K562 (cell line): ENCODE data around the gene GPR4. TPM values are rescaled to one million over a fixed set of nuclear protein-coding genes. Genes with fewer than 3 reads are reported as not detected.

Experiments used
- CBFB ChIP-seq: sonication (generic); formaldehyde crosslinking; IDR thresholded peaks from 2 replicates; pipeline ENCODE4 v1.4.0; 2020; ENCODE audit warnings: mild to moderate bottlenecking, missing genetic modification reagents
- CCAR2 ChIP-seq: fragments of 200-400 bp; formaldehyde crosslinking; IDR thresholded peaks from 2 replicates; pipeline ENCODE4 v1.6.1; 2017; ENCODE audit warnings: mild to moderate bottlenecking, low read depth, low read length
- CREB3L1 ChIP-seq: fragments of 450-650 bp; IDR thresholded peaks from 2 replicates; pipeline ENCODE4 v1.6.1; 2014; ENCODE audit warnings: low read depth, mild to moderate bottlenecking, moderate library complexity, borderline replicate concordance
- CTBP1 ChIP-seq: fragments of 450-650 bp; IDR thresholded peaks from 2 replicates; pipeline ENCODE4 v1.6.1; 2016; ENCODE audit warnings: borderline replicate concordance
- POU5F1 ChIP-seq: fragments of 150-350 bp; IDR thresholded peaks from 2 replicates; pipeline ENCODE4 v1.6.1; 2014; ENCODE audit warnings: borderline replicate concordance, low read length, low read depth, mild to moderate bottlenecking; ENCODE audit not compliant: partially characterized antibody
- RB1 ChIP-seq: fragments of 450-650 bp; IDR thresholded peaks from 2 replicates; pipeline ENCODE4 v1.6.1; 2017; ENCODE audit warnings: low read depth, mild to moderate bottlenecking
- RBM34 ChIP-seq: fragments of 200-400 bp; formaldehyde crosslinking; IDR thresholded peaks from 2 replicates; pipeline ENCODE4 v1.6.1; 2018; ENCODE audit warnings: low read length, borderline replicate concordance; ENCODE audit not compliant: insufficient read depth
- RCOR1 ChIP-seq, 2 experiments: IDR thresholded peaks; 2 replicates each; pipeline ENCODE4 v1.6.1; 2012; ENCODE audit warnings: low read depth in 2 of 2, low read length in 2 of 2, borderline replicate concordance in 1 of 2, improper control_type of control experiment in 1 of 2
- SAFB ChIP-seq: fragments of 200-400 bp; formaldehyde crosslinking; IDR thresholded peaks from 2 replicates; pipeline ENCODE4 v1.6.1; 2017; ENCODE audit warnings: low read depth, low read length, borderline replicate concordance
- SNRNP70 ChIP-seq: fragments of 200-400 bp; formaldehyde crosslinking; optimal IDR thresholded peaks from 2 replicates; pipeline ENCODE3; 2017; ENCODE audit warnings: low read depth, low read length
- SRF ChIP-seq, 2 experiments: fragments of 250-450, 450-650 bp in 1 of 2; sonication (Bioruptor Pico) in 1 of 2; sonication (generic) in 1 of 2; formaldehyde crosslinking; IDR thresholded peaks; 2 replicates each; pipeline versions ENCODE4 v1.5.0 to v1.5.1; 2020 to 2022; ENCODE audit warnings: mild to moderate bottlenecking in 1 of 2, missing genetic modification reagents in 1 of 2
- SRSF7 ChIP-seq: fragments of 200-400 bp; formaldehyde crosslinking; optimal IDR thresholded peaks from 2 replicates; pipeline ENCODE3; 2017; ENCODE audit warnings: mild to moderate bottlenecking, low read depth, low read length
- TCF7L2 ChIP-seq: fragments of 150-350 bp; IDR thresholded peaks from 2 replicates; pipeline ENCODE4 v1.6.1; 2016; ENCODE audit warnings: low read depth, mild to moderate bottlenecking, low read length, moderate library complexity
- ZNF609 ChIP-seq: sonication (generic); formaldehyde crosslinking; IDR thresholded peaks from 2 replicates; pipeline ENCODE4 v1.8.1; 2023; ENCODE audit warnings: missing genetic modification reagents, mild to moderate bottlenecking, borderline replicate concordance
- polyA plus RNA-seq, 8 experiments: library from polyadenylated mRNA; depleted of rRNA in 4 of 8; stranded (reverse) in 5 of 8; unstranded in 3 of 8; fragments of >200 nt; fragmentation: Nextera tagmentation in 2 of 8; fragmentation: Illumina TruSeq in 1 of 8; extraction: Ambion mirVana in 2 of 8; extraction: Trizol in 1 of 8; gene quantifications; 2 replicates each; pipeline versions ENCODE4 v1.2.1 to v1.2.3, GENCODE V29; 2011 to 2014; ENCODE audit warnings: inconsistent platforms in 1 of 8, missing spikeins in 1 of 8
- total RNA-seq, 7 experiments: library from RNA; depleted of rRNA in 6 of 7; stranded (reverse); fragments of >200 nt in 6 of 7; fragmentation: Illumina TruSeq in 2 of 7; extraction: Trizol in 2 of 7; gene quantifications; 2 replicates each; pipeline versions ENCODE4 v1.2.1 to v1.2.3, GENCODE V29; 2011 to 2021; ENCODE audit warnings: low replicate concordance in 1 of 7
- TF ChIP-seq, protein P1 (sequence below): fragments of 450-650 bp; IDR thresholded peaks from 2 replicates; pipeline ENCODE4 v1.6.1; 2017; ENCODE audit warnings: antibody characterized with exemption, mild to moderate bottlenecking

The GPR4 gene
- total and polyA plus RNA-seq, 9 of the 15 experiments (the other 6 are each of a cell fraction or from before 2014, with no cell fraction given) = 0.03 to 0.09 (median 0.04) TPM; not detected in 5

- TF ChIP-seq ZNF609 (CRISPR knock-in tag) (no peak), RBM34 (no peak), POU5F1 (no peak), CTBP1 (peak; percentile 77; the same call in 1 of the 2 replicates), TCF7L2 (peak; percentile 52; the same call in 1 of the 2 replicates), SRF (CRISPR knock-in tag; IDR thresholded peaks at IDR 0.05) (no peak), SRSF7 (no peak), SAFB (no peak), CBFB (CRISPR knock-in tag) (0 out of 2 replicates have a peak, but pooled peaks have one; percentile 75), SNRNP70 (no peak), CREB3L1 (0 out of 2 replicates have a peak, but pooled peaks have one; percentile 21), RB1 (peak; percentile 49; the same call in 1 of the 2 replicates), CCAR2 (no peak), RCOR1 (IDR thresholded peaks at IDR 0.05; ENCODE audit: borderline replicate concordance in 1 of 2, low read depth in 2 of 2, low read length in 2 of 2) (peak in 1 of 2 experiments; percentile 46; a peak in 1 of 4 replicates)
- TF ChIP-seq, protein P1, sequence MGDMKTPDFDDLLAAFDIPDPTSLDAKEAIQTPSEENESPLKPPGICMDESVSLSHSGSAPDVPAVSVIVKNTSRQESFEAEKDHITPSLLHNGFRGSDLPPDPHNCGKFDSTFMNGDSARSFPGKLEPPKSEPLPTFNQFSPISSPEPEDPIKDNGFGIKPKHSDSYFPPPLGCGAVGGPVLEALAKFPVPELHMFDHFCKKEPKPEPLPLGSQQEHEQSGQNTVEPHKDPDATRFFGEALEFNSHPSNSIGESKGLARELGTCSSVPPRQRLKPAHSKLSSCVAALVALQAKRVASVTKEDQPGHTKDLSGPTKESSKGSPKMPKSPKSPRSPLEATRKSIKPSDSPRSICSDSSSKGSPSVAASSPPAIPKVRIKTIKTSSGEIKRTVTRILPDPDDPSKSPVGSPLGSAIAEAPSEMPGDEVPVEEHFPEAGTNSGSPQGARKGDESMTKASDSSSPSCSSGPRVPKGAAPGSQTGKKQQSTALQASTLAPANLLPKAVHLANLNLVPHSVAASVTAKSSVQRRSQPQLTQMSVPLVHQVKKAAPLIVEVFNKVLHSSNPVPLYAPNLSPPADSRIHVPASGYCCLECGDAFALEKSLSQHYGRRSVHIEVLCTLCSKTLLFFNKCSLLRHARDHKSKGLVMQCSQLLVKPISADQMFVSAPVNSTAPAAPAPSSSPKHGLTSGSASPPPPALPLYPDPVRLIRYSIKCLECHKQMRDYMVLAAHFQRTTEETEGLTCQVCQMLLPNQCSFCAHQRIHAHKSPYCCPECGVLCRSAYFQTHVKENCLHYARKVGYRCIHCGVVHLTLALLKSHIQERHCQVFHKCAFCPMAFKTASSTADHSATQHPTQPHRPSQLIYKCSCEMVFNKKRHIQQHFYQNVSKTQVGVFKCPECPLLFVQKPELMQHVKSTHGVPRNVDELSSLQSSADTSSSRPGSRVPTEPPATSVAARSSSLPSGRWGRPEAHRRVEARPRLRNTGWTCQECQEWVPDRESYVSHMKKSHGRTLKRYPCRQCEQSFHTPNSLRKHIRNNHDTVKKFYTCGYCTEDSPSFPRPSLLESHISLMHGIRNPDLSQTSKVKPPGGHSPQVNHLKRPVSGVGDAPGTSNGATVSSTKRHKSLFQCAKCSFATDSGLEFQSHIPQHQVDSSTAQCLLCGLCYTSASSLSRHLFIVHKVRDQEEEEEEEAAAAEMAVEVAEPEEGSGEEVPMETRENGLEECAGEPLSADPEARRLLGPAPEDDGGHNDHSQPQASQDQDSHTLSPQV = no peak
Observed at GRCh38 chr19:45607071-45608029, 5.3 kb upstream of the GPR4 start (continued).
